Endometrial microvascular endothelial cells (primary cell): ENCODE measurements around the gene GNPTG. TPM values are rescaled to one million over a fixed set of nuclear protein-coding genes. Genes with fewer than 3 reads are reported as not detected.

Source experiments
- in situ Hi-C: cut with HindIII; loops from 2 replicates; pipeline ENCODE4 v1.10.0; 2017; ENCODE audit warnings: low sequenced_read_pairs, low pct_unique_long_range_greater_than_20kb; ENCODE audit errors: inconsistent ontology term
- total RNA-seq: library from RNA; depleted of rRNA; stranded (reverse); fragments of >200 nt; gene quantifications from one replicate; pipeline ENCODE4 v1.2.3, GENCODE V29; 2015; ENCODE audit errors: inconsistent ontology term

The GNPTG gene
- total RNA-seq, 1 donor from 2014 or later = 53.3 TPM

DNA sequence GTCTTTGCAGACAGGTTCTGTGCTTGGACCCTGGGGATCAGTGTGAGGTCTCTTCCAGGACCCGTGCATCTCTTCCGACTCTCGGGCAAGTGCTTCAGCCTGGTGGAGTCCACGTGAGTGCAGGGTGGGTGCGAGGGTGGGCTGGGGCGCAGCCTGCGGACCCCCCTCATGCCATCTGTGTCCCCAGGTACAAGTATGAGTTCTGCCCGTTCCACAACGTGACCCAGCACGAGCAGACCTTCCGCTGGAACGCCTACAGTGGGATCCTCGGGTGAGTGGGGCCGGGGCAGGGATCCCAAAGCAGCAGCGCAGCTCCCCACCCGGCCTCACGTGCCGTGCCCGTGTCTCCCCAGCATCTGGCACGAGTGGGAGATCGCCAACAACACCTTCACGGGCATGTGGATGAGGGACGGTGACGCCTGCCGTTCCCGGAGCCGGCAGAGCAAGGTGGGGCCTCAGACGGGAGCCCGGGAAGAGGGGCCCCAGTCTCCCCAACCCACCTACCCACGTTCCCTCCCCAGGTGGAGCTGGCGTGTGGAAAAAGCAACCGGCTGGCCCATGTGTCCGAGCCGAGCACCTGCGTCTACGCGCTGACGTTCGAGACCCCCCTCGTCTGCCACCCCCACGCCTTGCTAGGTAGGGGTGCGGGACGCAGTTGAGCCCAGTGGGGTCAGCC is 10.1 kb downstream of the GNPTG start:
- in situ Hi-C loops = no loop called here

- in situ Hi-C loops = no loop called here
These were observed 11.1 kb downstream of the GNPTG start for GRCh38 chr16:1362807-1363206.

- in situ Hi-C loops = no loop called here
These were observed 11.8 kb downstream of the GNPTG start for GRCh38 chr16:1363501-1364041.

DNA sequence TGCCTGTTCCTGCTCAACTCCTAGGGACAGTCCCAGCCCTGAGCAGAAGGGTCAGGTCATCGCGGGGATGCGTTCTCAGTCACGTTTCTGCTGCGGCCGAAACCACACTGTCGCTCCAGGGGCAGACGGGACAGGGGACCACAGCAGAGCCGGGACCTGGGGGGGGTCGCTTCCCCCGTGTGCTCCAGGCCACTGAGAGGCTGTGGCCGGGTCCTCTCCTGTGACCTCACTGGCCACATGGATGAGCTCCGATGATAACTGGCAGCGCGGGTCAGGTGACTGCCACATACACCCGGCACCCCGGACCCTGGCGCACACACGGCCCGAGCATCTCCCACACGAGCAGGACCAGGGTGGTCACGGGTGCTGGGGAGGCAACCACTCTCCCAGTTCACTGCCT is 12.8 kb downstream of the GNPTG start:
- in situ Hi-C loops = no loop called here

GRCh38 chr16:1366060-1366711 is 14.5 kb downstream of the GNPTG start:
- in situ Hi-C loops = no loop called here

DNA sequence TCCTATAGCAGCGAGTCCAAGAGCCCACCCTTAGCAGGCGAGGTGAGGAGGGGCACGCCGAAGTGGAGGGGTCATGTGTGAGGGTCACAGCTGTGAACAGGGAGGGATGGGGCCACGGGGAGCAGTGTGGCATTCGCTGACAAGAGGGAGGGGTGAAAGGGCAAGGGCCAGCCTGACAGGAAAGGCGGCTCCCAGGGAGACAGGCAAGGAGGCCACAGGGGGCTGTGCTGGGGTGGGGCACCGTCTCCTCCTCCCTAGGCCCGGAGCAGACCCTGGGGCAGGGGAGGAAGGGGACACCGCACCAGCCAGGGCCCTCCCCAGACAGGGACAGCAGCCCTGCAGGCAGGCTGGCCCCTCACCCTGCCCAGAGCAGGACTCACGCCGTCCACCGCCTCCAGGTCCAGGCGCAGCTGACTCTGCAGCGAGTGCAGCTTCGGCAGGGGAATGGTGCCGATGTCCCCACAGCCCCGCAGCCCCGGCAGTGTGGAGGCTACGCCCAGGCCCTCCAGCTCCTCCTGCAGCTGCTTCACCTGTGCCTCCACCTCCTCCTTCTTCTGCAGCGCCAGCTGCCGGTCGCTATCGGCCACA is 15.1 kb downstream of the GNPTG start:
- in situ Hi-C loops = no loop called here

DNA sequence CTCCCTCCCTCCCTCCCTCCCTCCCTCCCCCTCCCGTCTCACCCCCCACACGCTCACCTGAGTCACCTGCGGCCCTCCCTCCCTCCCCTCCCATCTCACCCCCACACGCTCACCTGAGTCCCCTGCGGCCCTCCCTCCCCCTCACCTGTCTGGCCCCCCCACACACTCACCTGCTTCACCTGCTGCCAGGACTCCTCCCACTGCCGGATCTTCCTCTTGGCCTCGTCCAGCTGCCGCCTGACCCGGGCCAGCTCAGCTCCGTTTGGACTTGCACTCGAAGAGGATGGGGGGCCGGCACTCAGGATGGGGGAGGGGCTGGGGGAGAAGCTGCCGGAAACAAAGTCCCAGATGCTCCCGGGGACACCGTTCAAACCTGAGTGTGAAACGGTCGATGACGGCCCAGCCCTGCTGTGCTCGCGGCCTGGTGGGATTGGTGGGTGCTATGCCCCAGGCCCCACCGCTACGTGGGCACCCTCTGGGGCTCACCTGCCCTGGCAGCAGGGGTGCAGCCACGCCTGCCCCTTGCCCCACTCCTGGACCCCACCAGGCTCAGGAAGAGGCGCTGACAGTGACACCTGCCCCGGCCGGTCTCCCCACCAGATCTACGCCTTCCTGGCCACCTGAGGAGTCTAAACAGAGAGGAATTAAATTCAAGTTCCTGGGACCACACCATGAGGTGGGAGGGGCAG is 15.9 kb downstream of the GNPTG start:
- in situ Hi-C loops = no loop called here

DNA sequence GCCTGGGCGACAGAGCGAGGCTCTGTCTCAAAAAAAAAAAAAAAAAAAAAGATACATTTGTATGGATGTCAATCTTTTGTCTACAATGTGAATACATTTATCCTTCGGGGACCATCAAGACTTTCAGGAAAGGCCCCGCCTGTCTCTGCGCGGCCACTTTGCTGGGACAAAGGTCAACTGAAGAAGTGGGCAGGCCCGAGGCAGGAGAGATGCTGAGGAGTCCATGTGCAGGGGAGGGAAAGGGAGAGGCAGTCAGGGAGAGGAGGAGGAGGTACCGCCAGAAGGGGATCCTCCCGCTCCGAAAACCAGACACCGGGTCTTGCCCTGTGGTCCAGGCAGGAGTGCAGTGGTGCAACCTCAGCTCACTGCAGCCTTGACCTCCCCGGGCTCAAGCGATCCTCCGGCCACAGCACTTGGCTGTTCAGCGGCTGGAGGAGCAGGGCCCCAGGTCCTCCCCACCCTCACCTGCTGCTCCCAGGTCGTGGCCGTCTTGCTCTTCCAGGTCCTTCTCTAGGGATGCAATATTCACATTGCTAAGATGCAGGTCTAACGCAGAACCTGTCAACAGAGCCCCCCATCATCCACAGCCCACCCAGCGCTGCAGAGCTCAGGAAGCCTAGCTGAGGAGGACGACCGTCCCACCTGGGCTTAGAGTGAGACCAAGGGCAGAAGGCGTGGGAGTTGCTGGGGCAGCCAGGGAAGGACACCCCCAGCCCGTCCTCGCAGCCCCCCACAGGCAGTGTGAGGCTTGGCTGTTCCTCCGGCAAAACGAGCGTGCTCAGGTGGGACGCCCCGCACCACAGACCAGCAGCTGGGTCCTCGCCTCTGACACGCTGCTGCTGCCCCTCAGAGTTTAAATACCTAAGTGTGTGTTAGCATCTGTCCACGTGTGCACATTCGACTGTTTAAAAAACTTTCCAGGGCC is 19.6 kb downstream of the GNPTG start:
- in situ Hi-C loops = no loop called here

GRCh38 chr16:1372292-1372950 is 20.7 kb downstream of the GNPTG start:
- in situ Hi-C loops = no loop called here

DNA sequence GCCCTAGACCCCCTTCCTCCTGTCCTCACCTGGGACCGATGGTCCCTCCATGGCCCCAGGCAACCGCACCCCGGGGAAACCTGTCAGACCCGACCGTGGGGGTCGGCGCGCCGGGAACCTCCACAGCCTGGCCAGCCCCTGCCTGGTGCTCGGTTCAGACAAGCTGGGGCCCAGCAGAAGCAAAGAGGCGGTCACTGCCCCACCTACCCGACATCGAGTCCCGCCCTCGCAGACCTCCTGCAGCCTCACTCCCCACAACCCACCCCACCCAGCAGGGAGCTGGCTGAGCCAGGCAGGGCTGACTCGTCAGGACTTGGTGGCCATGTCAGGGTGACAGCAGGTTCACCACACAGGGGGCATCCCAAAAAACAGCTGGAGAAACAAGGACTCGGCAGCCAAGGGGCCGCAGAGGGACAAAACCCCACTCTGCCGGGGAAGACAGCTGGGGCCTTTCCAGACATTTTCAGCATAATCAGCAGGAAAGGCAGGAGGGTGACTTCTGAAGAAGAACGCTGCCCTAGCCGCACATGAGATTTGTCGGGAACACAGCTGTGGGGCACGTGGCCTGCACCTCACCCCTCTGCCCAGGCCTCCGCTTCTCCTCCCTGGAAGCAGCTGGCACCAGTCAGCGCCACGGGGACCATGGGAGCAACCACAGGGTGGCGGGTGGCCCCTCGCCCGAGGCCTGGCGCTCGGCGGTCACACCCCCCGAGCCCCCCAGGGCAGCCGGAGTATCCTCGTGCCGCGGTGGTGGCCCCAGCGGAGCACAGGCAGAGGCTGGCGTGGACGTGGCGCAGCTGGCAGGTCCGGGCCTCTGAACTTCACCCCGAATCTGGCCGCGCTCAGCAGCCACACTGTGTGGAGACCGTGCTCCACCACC is 22.9 kb downstream of the GNPTG start:
- in situ Hi-C loops = loop anchor here (25.0 kb wide), 1 partner anchor 113 kb away; the partner anchor contains the start of genes CLCN7, PTX4 and TELO2

DNA sequence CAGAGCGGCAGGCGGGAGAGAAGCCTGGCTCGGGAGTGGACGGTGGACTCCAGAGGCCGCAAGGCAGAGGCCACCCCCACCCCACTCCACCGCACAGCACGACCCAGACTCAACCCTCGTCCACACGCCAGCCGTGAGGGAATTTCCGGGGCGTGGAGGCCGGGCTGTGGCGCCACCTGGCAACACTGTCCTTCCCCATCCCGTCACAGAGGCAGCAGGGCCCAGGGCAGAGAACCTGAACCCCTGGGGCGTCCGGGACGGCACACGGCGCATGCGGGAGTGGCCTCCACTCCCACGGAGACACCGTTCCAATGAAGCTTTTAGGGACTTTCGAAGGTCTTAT is 23.5 kb downstream of the GNPTG start:
- in situ Hi-C loops = loop anchor here (25.0 kb wide), 1 partner anchor 112 kb away; the partner anchor contains the start of genes CLCN7, PTX4 and TELO2

DNA sequence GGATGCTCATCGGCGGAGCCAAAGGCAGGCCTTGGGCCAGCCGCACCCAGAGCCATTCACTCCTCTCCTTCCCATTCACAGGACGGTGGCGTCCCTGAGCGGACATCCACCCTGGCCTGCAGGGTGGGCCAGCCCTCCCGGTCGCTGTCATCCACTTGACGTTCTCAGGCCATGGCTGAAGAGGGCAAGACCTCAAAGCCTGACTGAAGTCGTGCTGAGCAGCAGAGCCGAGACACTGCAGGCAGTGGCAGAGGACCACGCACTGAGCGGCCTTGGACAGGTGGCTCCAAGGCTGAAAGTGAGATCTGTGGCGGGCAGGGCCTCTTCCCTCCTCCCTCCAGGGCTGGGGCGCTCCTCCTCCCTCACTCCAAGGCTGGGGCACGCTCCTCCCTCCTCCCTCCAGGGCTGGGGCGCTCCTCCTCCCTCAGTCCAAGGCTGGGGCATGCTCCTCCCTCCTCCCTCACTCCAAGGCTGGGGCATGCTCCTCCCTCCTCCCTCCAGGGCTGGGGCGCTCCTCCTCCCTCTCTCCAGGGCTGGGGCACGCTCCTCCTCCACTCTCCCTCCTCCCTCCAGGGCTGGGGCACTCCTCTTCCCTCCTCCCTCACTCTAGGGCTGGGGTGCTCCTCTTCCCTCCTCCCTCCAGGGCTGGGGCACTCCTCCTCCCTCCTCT is 24.1 kb downstream of the GNPTG start:
- in situ Hi-C loops = loop anchor here (25.0 kb wide), 1 partner anchor 111 kb away; the partner anchor contains the start of genes CLCN7, PTX4 and TELO2

DNA sequence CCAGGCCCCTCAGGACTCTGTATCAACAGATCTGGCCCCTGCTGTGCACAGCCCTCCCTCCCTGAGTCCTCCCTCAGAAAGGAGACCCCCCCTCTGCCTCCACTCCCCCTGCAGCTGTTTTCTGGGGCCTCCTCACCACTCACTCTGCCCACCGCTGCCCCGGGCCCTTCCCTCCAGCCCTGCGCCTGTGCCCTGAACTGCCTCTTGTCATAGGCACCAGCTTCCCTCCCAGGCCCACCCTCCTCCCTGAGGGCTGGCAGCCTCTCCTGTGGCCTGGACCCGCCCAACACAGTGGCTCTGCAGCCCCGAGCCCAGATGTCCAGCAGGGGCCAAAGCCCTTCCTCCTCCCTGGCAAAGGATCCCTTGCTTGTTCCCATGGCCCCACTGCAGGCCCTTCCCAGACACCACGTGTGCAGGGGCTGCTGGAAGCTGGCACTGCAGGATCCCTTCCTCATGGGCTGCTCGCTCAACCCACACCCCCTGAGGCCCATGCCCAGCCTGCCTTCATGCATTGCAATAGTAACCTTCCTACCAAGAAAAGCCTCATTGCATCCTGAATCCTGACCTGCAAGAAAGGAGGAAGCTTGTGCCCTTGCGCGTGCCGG is 25.8 kb downstream of the GNPTG start:
- in situ Hi-C loops = loop anchor here (25.0 kb wide), 1 partner anchor 110 kb away; the partner anchor contains the start of genes CLCN7, PTX4 and TELO2

- in situ Hi-C loops = loop anchor here (25.0 kb wide), 1 partner anchor 109 kb away; the partner anchor contains the start of genes CLCN7, PTX4 and TELO2
These were observed 26.5 kb downstream of the GNPTG start for GRCh38 chr16:1378087-1378803.

DNA sequence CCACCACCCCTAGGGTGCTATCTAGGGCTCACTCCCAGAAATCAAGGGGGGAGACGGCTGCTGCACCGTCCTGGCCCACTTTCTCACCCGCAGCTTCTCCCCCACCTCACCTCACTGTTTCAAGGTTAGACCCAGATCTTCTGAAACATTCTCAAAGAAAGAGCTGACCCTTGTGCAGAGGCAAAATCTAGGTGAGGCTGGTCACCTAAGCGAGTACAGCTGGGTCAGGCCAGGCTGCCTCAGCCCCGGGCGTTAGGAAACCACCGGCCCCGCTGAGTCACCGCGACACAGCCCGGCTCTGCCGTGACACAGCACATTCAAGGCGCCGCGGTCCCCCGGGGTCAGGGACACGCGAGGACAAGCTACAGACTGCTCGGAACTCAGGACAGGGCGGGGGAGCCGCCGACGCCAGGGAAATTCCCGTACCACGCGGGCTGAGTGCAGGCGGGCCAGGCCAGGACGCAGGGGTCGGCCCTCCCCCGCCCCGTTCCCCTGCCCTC is 27.1 kb downstream of the GNPTG start:
- in situ Hi-C loops = loop anchor here (25.0 kb wide), 1 partner anchor 108 kb away; the partner anchor contains the start of genes CLCN7, PTX4 and TELO2
